Eye (tissue), 1 donor: ENCODE results near the gene CTBP1.
"Not testable (repeated sequence)": the region's sequence is repeated elsewhere in the genome, so short reads cannot be mapped to it uniquely, and the experiment has no call there.

Experiments used
- DNase-seq: peaks from one replicate; pipeline ENCODE4 v3.0.0-alpha.2; 2015

The CTBP1 gene

DNA sequence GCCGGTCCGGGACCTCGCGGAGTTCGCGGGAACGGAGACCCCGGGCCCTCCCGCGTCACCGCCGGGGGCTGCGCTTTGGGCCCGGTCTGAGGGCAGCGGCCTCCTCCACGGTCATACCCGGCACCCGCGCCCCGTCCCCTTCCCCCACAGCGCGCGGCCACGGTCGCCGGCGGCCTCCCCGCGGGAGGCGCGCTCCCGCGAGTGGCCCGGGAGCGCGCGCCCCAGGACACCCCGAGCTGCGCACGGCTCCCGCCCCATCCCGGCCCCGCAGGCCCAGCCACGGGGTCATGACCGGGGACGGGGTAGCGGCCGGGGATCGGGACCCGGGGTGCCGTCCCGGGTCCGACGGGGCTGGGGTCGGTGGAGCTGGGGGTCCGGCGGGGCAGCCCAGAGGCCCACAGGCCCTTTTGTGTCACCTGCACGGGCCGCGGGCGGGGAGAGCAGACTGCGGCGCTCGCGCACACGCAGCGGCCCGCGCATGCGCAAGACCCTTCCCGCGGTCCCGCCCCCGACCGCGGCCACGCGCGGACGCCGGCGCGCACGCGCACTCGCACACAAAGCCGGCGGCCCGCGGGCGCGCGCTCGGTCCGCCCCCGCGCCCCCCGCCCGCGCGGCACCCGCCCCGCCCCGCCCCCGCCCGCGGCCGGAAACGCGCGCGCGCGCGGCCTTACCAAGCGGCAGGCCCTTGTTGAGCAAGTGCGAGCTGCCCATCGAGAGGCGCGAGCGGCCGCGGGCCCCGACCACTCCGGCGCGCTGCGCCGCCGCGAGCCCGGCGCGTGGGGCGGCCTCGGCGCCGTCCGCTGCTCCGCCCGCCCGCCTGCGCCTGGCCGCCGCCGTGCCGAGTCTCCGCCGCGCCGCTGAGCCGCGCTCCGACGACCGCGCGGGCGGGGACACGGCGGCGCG, at the start of gene CTBP1:
CTBP1 (minus strand) TSS at position 886 of the 903 bp plus-strand sequence. CDS start 7,799 bp downstream, outside the sequence.
- peak; percentile 96 for DNase-seq

DNA sequence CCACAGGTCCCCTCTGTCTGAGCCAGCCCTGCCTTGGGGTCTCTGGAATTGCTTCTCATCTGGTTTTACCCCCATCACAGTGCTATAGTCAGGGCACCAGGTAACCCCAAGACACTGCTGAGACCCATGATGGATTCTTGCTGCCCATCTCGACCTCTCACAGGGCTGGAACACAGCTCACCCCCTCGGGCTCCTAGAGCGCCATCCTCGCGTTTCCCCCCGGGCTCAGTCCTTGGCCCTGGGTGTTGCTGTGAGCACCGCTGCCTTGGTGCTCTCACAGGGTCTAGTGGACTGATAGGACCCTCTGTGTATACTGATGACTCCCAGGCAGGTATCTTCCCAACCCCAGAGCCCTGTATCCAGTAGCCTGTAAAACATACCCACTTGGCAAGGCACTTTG, 49.5 kb upstream of the CTBP1 start:
- no peak for DNase-seq

DNA sequence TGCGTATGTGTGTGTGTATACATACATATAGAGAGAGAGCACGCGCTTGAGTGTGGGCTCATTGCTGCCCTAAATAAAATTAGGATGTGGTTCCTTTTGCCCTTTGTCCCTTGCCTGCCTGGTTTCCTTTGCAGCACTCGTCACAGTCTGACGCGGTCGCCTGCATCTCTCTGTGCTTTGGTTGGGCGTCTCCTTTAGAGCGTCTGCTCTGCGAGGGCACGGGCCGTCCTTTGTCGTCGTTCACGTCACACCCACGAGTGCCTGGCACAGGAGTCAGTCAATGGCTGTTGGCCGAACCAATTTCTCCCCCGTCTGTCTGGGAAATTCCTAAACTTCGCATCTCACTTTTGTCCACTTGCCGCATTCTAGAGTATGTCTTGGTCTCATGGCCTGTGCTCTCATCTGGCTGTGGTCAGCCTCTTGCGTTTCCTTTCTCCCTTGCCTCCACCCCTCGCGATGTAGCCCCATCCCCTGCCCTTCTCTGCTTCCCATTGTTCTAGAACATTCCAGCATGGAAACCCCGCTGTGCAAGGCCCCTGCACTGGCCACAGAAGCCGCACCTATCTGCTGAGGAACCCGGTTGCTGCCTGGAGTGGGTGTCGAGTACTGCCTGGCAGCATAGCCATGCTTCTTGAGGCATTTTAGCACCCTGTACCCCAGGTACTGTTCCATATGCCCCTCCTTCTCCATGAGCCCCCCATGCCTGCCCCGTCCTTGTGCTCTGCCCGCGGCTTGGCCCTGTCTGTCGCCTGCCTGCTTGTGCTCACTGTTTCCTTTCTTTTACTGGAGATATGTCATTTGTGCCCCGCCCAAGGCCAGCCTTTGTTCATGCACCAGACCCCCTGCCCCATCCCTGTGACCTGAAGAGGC, 48.8 kb upstream of the CTBP1 start:
- no peak for DNase-seq

DNA sequence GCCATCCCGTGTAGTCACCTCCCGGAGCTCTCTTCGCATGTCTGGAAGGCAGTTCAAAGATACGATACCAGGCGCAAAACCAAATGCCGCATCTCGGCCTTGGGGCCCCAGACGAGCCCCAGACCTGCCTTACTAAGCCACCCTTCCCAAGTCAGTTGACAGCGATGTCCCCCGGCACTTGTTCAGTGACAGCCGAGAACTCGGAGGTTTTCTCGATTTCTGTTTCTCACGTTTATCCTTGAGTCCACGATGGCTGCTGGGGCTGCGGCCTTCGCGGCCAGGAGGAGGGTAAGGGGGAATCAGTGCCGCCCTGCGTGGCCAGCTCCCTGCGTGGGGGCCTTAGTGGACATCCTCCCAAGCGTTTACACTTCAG, 48.1 kb upstream of the CTBP1 start:
- no peak for DNase-seq

DNA sequence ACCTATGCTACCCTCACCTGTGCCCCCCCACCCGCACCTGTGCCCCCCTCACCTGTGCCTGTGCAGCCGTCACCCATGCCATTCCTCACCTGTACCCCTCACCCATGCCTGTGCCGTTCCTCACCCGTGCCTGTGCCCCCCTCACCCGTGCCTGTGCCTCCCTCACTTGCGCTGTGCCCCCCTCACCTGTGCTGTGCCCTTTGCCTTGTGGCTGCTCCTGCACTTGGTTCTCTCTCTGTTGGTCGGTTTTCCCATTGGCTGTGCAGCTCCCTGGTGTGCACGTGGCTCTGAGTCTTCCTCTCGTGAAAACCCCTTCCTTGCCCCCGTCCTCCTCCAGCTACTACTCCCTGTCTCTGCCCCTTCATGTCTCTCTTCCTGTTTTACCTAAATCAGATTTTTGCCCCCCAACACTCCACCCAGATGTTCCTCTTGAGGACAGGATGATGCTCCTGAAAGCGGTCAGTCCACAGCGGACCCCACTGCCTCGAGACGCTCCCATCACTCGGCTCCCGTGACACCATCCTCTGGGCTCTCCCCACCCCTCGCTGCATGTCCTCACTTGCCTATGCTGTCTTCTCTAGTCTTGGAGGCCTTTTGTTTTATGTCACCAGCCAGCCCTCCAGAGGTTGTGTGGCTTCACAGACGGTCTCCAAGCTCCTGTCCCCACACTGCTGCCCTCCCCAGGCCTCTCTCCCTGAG, 47.5 kb upstream of the CTBP1 start:
- no peak for DNase-seq

DNA sequence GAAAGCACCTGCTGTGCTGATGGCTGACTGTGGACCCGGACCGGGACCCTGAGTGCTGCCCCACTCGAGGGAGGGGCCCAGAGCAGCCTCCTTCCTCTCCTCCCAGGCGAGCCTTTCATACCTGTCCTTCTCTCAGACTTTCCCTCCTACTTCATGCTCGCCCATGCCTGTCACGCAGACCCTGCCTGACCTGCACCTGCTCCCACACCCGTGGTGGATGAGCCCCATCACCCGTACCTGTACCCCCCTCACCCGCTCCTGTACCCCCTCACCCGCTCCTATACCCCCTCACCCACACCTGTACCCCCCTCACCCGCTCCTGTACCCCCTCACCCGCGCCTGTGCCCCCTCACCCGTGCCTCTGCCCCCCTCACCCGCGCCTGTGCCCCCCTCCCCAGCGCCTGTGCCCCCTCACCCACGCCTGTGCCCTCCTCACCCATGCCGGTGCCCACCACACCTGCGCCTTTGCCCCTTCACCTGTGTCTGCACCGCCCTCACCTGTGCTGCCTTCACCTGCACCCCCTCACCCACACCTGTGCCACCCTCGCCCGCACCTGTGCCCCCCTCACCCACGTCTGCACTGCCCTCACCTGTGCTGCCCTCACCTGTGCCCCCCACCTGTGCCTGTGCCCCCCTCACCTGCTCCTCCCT, 46.6 kb upstream of the CTBP1 start:
- DNase-seq, result no peak

DNA sequence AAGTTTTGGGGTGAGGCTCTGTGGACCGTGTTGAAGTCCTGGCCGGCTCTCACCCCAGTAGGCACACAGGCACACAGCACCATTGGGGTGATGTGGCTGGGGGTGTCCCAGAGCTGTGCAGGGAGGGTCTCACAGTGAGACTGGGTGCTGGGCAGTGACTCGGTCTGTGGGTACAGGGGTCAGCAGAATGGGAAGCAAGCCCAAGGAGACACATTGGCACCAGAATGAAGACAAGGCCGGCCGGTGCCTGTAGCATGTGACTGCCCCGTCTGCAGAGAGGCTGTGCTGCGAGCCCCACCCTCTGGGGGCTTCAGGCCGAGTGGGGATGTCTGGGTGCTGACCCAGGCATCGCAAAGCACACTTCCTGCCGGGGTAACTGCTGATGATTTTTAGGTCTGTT, 46.0 kb upstream of the CTBP1 start:
- DNase-seq, result no peak

DNA sequence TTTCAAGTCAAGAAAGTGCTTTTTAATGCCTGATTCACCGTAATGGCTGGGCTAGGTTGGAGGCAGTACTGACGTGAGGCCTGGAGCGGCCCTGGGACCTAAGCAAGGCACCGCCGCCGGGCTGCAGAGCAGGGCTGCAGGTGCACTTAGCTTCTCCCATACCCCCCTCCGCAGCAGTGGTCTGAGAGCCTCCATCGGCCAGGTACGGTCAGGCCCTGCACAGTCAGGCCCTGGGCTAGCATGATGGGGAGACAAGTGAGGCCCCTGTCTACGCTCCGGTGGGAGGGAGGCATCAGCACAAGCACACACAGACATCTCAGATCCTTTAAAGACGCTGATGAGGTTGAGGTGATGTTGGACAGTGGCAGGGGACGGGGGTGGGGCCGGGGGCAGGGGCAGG, 45.5 kb upstream of the CTBP1 start:
- no peak for DNase-seq

DNA sequence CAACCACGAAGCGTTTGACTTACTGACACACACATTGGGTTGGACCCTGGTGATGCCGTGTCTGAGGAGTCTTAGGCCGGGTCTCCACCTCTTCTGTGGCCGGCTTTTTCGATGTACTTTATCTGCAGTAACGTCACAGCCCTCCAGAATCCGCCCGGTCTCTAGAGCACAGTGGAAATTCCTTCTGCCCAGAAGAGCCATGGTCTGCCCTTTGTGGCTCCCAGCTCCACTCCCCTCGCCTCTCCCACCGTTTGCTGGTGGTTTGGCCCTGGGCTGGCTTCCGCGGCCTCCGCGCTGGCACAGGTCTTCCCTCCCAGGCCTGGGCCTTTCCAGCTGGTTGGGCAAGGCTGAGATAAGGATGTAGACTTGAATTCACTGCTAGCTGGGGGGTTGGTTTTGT, 45.1 kb upstream of the CTBP1 start:
- no peak for DNase-seq

DNA sequence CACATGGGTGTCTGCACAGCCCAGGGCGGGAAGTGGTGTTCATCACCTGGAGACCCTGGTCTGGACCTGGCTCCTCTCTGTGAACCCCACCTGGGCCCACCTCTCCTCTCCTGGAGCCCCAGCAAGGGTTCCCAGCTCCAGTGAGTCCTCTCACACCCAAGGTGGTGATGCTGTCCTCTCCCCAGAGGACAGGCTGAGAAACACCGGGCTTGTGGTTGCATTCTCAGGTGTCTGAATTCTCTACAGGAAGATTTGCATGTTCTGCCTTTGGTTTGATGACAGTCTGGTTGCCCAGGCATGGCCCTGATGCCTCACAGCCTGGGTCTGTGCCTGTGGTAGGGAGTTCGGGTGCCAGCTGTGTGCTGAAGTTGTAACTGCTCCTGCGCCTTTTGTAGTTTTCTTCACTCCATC, 44.6 kb upstream of the CTBP1 start:
- DNase-seq, result no peak

DNA sequence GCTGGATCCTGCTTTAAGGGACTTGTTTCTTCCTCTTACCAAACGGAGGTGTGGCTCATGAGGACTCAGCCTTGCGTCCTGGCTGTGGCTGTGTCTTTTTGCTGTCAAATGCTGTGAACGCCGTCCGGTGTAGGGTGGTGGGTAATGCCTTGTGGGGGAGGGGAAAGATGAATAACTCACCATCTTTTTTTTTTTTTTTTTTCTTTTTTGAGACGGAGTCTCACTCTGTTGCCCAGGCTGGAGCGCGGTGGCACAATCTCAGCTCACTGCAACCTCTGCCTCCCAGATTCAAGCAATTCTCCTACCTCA, 43.7 kb upstream of the CTBP1 start:
- DNase-seq, result not testable (repeated sequence)

DNA sequence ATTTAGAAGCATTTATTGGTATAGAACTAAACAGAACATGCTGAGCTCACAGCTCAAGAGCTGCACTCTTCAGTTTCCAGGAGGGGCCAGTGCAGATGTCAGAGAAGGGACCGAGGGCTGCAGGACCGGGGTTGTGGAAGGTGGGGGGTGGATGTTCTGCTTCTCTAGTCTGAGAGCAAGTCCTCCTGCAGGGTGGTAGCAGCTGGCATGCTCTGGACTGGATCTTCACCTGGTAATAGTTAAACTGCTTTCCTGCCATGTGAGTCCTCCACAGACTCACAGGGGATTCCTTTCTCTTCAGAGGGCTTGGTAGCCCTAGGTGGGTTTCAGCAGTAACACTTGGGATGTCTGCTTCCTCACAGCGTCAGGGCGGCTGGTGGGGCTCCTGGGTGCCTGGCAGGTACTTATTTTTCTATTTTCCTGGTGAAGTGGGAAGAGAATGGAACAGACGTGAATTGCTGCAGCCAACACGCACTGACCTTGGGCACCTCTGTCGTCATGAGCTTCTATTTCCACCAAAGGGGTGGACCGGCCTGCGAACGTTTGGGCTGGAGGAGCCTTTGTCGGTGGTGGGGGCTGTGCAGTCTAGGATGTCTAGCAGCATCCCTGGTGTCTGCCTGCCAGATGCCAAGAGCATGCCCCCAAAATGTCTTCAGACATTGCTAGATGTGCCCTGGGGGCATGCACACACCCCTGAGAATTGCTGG, 43.2 kb upstream of the CTBP1 start:
- no peak for DNase-seq

DNA sequence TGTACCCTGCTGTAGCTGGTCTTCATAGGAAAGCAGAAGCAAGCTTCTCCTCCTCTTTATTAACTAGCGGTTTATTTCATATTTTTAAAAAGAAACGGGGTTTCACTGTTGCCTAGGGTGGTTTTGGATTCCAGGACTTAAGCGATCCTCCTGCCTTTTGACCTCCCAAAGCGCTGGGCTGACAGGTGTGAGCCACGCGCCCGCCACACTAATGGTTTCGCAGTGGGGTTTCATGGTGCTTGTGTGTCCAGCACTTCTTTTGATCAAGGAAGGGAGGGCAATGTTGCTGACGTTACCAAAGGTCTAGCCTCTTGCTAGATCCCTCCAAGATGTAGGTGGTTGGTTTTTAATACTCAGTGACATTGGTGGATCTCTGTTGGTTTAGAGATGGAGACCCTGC, 42.2 kb upstream of the CTBP1 start:
- no peak for DNase-seq

DNA sequence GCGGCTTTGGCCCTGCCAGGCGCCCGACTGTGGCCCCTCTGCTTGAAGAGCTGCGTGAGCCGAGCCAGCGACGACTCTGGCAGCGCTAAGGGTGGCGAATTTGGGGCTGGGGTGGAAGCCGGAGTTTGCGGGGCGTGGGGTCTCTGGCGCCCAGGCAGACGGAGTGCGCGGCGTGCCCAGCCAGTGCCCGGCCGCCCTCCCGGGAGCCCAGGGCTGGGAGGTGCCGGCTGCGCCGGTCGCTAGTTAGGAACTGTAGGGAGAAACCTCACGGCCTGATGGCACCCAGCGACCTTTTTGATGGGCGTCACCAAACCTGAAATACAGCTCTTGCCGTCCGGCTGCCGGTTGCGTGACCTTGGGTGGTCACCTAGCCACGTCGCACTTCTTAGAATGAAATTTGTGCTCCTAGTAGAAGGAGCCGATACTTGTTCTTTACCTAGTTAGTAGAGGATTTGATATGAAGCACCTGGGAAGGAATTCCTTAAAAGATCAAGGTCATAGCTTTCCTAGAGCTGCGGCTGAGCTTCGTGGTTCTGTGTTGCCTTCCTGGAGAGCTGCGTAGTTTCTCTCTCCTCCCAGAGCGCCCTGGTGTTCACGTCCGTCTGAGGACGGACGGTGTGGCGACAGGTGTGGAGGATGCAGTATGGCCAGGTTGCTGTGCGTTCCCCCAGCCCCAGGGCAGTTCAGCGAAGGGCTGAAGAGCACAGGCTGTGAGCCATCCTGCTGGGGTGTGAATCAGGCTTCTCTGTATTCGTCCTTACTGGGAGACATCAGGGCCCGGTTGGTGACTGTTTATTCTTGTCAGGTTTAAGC, 41.4 kb upstream of the CTBP1 start:
- peak; percentile 42 for DNase-seq

DNA sequence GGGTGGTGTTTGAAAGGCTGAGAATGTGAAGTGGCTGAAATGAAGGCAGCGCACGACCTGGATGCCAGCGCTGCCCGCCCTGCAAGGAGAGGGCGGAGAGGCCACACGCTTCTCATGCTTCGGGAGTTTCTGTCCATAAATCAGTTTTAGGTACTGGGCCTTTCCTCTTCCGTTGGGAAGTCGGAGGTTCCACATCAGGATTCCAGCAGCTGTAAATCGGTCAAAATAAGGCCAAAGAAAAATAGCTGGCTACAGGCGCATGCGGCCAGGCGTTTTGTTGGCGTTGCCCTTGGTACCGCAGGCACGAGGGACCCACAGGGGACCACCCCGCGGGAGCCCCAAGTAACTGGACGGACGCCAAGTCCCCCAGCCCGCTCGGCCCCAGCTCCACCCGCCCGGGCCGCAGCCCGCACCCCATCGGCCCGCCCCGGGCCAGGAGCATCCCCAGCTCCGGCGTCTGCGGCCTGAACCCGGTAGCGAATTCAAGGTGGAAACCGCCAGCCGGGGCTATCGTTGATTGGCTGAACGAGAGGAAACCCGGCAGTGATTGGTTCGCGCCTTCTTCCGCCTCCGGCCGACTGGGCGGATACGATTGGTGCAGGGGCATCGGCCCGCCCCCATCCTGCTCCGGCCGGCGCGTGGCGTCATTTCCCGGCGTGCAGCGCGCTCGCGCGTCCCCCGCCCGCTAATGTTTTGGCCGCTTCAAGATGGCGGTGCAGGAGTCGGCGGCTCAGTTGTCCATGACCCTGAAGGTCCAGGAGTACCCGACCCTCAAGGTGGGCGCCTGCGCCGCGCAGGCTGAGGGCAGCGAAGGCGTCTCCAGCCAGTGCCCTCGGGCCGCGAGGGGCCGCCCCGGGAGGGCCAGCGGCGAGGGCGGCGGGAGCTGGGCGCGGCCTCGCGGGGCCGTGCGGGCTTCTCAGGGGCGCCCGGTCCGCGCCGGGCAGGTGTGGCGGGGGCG, 40.6 kb upstream of the CTBP1 start, which contains the start of gene MAEA:
MAEA (plus strand) TSS at position 685 of the 958 bp plus-strand sequence; CDS start at position 708, 23 bp downstream.
- peak; percentile 99 for DNase-seq

DNA sequence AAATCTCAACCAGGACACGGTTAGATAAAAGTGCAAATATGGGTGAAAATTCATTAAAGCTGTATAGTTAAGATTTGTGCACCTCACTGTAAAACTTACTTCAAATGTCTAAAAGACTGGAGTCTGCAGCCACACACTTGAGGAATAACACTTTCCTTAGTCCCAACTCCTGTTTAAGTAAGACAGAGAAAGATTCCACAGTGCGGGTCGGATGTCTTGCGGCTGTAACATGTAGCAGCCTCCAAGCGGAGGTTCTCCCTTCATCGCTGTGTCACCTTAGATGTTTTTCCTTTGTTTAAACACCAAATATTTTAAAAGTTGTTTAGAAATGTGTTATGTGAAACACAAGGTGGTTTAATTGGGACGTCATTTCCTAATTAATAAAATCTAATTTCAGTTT, 39.9 kb upstream of the CTBP1 start:
- DNase-seq, result no peak

DNA sequence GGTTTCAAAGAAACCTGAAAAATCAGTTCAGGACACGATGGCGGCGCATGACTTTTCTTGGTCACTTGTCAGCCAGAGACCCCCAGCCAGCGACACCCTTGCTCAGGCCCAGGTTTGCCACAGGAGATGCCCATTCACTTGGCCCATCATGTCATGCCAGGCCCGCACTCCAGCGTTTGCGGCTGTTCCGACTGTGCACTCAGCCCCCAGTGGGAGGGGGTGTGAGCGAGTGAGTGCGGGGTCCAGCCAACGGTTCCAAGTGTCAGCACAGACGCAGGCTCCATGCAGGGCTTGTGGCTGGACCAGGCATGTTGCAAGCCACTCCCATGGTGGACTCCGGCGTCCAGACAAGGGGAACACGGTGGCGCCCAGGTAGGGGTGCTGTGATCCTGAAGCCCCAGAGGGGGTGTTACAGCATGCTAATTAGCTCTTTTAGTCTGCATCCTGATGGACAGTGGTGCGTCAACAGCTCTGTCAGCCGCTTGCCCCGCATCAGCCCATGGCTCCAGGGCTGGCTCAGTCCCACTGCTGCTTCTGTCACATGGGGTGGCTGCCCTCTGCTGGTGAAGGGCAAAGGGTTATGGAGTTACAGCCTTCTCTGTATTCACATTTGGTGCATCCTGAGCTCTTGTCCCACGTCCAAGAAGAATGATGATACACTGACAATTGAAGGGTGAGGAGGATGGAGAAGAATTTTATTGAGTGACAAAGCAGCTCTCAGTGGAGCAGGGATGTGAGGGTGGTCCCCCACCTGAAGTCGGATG, 37.0 kb upstream of the CTBP1 start:
- no peak for DNase-seq

DNA sequence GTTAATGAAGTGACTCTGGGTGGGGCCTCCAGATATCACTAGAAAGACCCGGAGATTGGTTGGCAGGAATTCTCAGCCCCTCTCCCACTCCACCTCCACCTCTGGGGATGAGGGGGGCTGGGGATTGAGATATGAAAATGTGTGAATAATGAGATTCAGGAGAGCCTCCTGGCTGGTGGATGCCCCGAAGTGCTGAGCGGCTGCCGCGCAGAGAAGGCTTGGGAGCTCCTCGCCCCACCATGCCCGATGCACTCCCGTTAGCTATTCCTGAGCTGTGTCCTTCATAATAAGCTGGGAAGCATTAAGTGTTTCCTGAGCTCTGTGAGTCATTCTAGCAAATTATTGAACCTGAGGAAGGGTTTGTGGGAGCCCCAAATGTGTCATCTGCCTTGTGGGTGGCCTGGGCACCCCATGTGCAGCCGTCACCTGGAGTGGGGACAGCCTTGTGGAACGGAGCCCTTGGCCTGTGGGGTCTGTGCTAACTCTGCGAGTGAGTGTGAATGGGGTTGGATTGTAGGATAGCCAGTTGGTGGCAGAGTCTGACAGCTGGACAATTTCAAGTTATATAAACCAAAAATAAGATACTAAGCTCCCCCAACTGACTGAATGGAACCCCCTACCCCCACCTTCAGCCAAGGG, 36.3 kb upstream of the CTBP1 start:
- no peak for DNase-seq

DNA sequence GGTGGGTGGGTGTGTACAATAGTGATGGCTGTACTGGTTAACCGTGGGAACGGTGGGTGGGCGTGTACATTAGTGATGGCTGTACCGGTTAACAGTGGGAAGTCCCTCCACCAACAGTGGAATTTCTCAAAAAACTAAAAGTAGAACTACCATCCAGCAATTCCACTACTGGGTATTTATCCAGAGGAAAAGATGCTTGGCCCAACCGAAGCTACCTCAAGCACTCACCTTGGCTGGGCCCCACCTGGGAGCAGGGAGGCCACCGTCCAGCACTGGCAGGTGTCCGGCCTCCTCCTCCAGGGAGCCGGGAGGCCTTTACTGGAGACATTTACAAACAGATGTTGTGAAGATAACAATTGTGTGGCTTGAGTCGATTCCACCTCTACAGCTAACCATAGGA, 34.8 kb upstream of the CTBP1 start:
- DNase-seq, result no peak
